Measurements from ENCODE around the gene RTN4RL2. TPM values are rescaled to one million over a fixed set of nuclear protein-coding genes. Genes with fewer than 3 reads are reported as not detected.

Gene RTN4RL2
- total and polyA plus RNA-seq, 9 of the 15 experiments (the other 6 are each of a cell fraction or from before 2014, with no cell fraction given) = 0.06 to 1.9 (median 0.34) TPM; not detected in 4

GRCh38 chr11:57426929-57427726 lies 33.2 kb upstream of the RTN4RL2 start, which contains the start of gene SLC43A3 (continued):
- no peak for TF ChIP-seq ZNF146 (CRISPR knock-in tag; IDR thresholded peaks at IDR 0.05; ENCODE audit: unreplicated experiment)
- TF ChIP-seq DDX20 (tag; IDR thresholded peaks at IDR 0.05; ENCODE audit: low read depth) = no peak
- TF ChIP-seq RBFOX2 (IDR thresholded peaks at IDR 0.05; ENCODE audit: low read depth, low read length) = peak; percentile 98
- TF ChIP-seq ZFP1 (CRISPR knock-in tag; IDR thresholded peaks at IDR 0.05) = no peak
- TF ChIP-seq, protein P1, sequence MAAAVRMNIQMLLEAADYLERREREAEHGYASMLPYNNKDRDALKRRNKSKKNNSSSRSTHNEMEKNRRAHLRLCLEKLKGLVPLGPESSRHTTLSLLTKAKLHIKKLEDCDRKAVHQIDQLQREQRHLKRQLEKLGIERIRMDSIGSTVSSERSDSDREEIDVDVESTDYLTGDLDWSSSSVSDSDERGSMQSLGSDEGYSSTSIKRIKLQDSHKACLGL (CRISPR knock-in tag; IDR thresholded peaks at IDR 0.05; ENCODE audit: borderline replicate concordance, poor library complexity, severe bottlenecking) = no peak
- TF ChIP-seq TCFL5 (CRISPR knock-in tag; conservative IDR thresholded peaks at IDR 0.05) = no peak
- TF ChIP-seq SREBF2 (CRISPR knock-in tag; IDR thresholded peaks at IDR 0.05) = no peak
- TF ChIP-seq EWSR1 (IDR thresholded peaks at IDR 0.05; ENCODE audit: borderline replicate concordance, low read depth, partially characterized antibody) = no peak
- TF ChIP-seq NCOA2 (IDR thresholded peaks at IDR 0.05; ENCODE audit: partially characterized antibody in 2 of 2) = no peak
- no peak for TF ChIP-seq ZKSCAN1 (IDR thresholded peaks at IDR 0.05; ENCODE audit: low read depth, low read length)
- TF ChIP-seq ZNF212 (CRISPR knock-in tag; IDR thresholded peaks at IDR 0.05) = no peak
- peak; percentile 55 for TF ChIP-seq CTBP1 (IDR thresholded peaks at IDR 0.05; ENCODE audit: borderline replicate concordance)
- no peak for TF ChIP-seq RFX5 (IDR thresholded peaks at IDR 0.05; ENCODE audit: low read depth, low read length)
- peak; percentile 82 to 95 for TF ChIP-seq MAZ (CRISPR knock-in tag; conservative IDR thresholded peaks at IDR 0.05 in 1 of 2, IDR thresholded peaks at IDR 0.05 in 1 of 2)
- TF ChIP-seq HNRNPUL1 (IDR thresholded peaks at IDR 0.05; ENCODE audit: low read length) = no peak
- no peak for TF ChIP-seq RBM34 (IDR thresholded peaks at IDR 0.05; ENCODE audit: borderline replicate concordance, insufficient read depth, low read length)
- peak; percentile 58 for TF ChIP-seq RBBP5 (IDR thresholded peaks at IDR 0.05; ENCODE audit: borderline replicate concordance, insufficient read depth, low read length, poor library complexity, severe bottlenecking)
- no peak for TF ChIP-seq REST (IDR thresholded peaks at IDR 0.05; ENCODE audit: borderline replicate concordance)
- TF ChIP-seq REST (CRISPR knock-in tag; IDR thresholded peaks at IDR 0.05; ENCODE audit: low read depth) = no peak
- TF ChIP-seq HEY1 (CRISPR knock-in tag; IDR thresholded peaks at IDR 0.05; ENCODE audit: borderline replicate concordance) = no peak
